ENCODE data around the gene POLR2E. TPM values are rescaled to one million over a fixed set of nuclear protein-coding genes. Genes with fewer than 3 reads are reported as not detected.

Gene POLR2E
- total and polyA plus RNA-seq, 2 experiments from 2014 or later: 257 to 286 TPM

- ATAC-seq: no peak
- H4K20me1 ChIP-seq (replicated peaks; ENCODE audit: insufficient read depth): peaks cover 1% of the 10 kb centered on the region; the same call in 1 of the 2 replicates
- TF ChIP-seq CREB1 (CRISPR knock-in tag; IDR thresholded peaks at IDR 0.05; ENCODE audit: low read depth): no peak
- no peaks in the 10 kb centered on the region for H3K27me3 ChIP-seq (ENCODE audit: insufficient read depth)
- H3K4me3 Mint-ChIP-seq: peak overlapping the region; percentile 3; the same call in 1 of the 3 replicates
- H3K27ac Mint-ChIP-seq: peak overlapping the region; percentile 82
- no peaks in the 10 kb centered on the region for H3F3A ChIP-seq (replicated peaks; ENCODE audit: low read depth)
- H2AFZ ChIP-seq: no peak overlapping the region
- H3K4me1 Mint-ChIP-seq: peaks cover 24% of the 10 kb centered on the region
- H3K27me3 Mint-ChIP-seq (ENCODE audit: insufficient read depth, low read depth, poor library complexity): peaks cover 15% of the 10 kb centered on the region
- no peaks in the 10 kb centered on the region for H3K79me2 ChIP-seq (replicated peaks; ENCODE audit: insufficient read depth)
- H3K36me3 Mint-ChIP-seq (ENCODE audit: low read depth): peaks cover 32% of the 10 kb centered on the region
- H3K36me3 ChIP-seq (ENCODE audit: insufficient read depth): peaks cover 3% of the 10 kb centered on the region; the same call in 1 of the 2 replicates
- no peak overlapping the region for H3K4me2 ChIP-seq
- no peak for DNase-seq (ENCODE audit: low spot score)
- no peaks in the 10 kb centered on the region for H3K9me2 ChIP-seq (ENCODE audit: insufficient read depth)
- no peak overlapping the region for H3K4me3 ChIP-seq
- peaks cover 19% of the 10 kb centered on the region for H3K4me1 ChIP-seq (ENCODE audit: insufficient read depth)
- no peak overlapping the region for H3K27ac ChIP-seq (ENCODE audit: low read depth)
- peaks cover 4% of the 10 kb centered on the region; the same call in 1 of the 3 replicates for H3K9me3 Mint-ChIP-seq
Measured at GRCh38 chr19:1144741-1145140, 49.6 kb upstream of the POLR2E start.

GRCh38 chr19:1143828-1144399, 48.7 kb upstream of the POLR2E start:
- Histone ChIP-seq H3K9me2 (ENCODE audit: insufficient read depth) (no peaks in the 10 kb centered on the region), H3K4me3 (no peak overlapping the region), H3K27me3 (ENCODE audit: insufficient read depth) (no peaks in the 10 kb centered on the region), H3K79me2 (replicated peaks; ENCODE audit: insufficient read depth) (no peaks in the 10 kb centered on the region), H2AFZ (no peak overlapping the region), H4K20me1 (replicated peaks; ENCODE audit: insufficient read depth) (peaks cover 4% of the 10 kb centered on the region; the same call in 1 of the 2 replicates), H3F3A (replicated peaks; ENCODE audit: low read depth) (no peaks in the 10 kb centered on the region), H3K4me1 (ENCODE audit: insufficient read depth) (peaks cover 19% of the 10 kb centered on the region), H3K27ac (ENCODE audit: low read depth) (no peak overlapping the region), H3K36me3 (ENCODE audit: insufficient read depth) (peaks cover 3% of the 10 kb centered on the region; the same call in 1 of the 2 replicates), H3K4me2 (no peak overlapping the region)
- Mint-ChIP-seq H3K27ac (no peak overlapping the region), H3K27me3 (ENCODE audit: insufficient read depth, low read depth, poor library complexity) (peaks cover 18% of the 10 kb centered on the region), H3K4me3 (no peak overlapping the region), H3K9me3 (peaks cover 4% of the 10 kb centered on the region; the same call in 1 of the 3 replicates), H3K36me3 (ENCODE audit: low read depth) (peaks cover 33% of the 10 kb centered on the region), H3K4me1 (peaks cover 22% of the 10 kb centered on the region)
- DNase-seq (ENCODE audit: low spot score) (no peak), ATAC-seq (no peak)
- TF ChIP-seq NANOG (IDR thresholded peaks at IDR 0.05; ENCODE audit: borderline replicate concordance): no peak
- TF ChIP-seq EZH2 (IDR thresholded peaks at IDR 0.05; ENCODE audit: low read depth, unreplicated experiment): no peak
- TF ChIP-seq CTCF (conservative IDR thresholded peaks at IDR 0.05; ENCODE audit: low read depth in 2 of 2): no peak
- no peak for TF ChIP-seq POLR2AphosphoS5 (IDR thresholded peaks at IDR 0.05; ENCODE audit: low read depth)
- no peak for TF ChIP-seq EZH2phosphoT487 (IDR thresholded peaks at IDR 0.05; ENCODE audit: unreplicated experiment)
- no peak for TF ChIP-seq ETS1 (IDR thresholded peaks at IDR 0.05)
- no peak for TF ChIP-seq STAT1 (IDR thresholded peaks at IDR 0.05; ENCODE audit: unreplicated experiment)
- TF ChIP-seq JUNB (IDR thresholded peaks at IDR 0.05; ENCODE audit: unreplicated experiment): no peak
- no peak for TF ChIP-seq ZNF331 (CRISPR knock-in tag; IDR thresholded peaks at IDR 0.05; ENCODE audit: low read depth)
- TF ChIP-seq REST (IDR thresholded peaks at IDR 0.05; ENCODE audit: unreplicated experiment): no peak
